ENCODE data around the gene CHID1.

- TF ChIP-seq CTCF (IDR thresholded peaks at IDR 0.05) (no peak), POLR2A (IDR thresholded peaks at IDR 0.05) (no peak)
Observed at GRCh38 chr11:955154-956063, 44.8 kb upstream of the CHID1 start.
